Kidney epithelial cell (primary cell): Measurements from ENCODE around the gene GDF15. TPM values are rescaled to one million over a fixed set of nuclear protein-coding genes. Genes with fewer than 3 reads are reported as not detected.
A peak's percentile ranks its signal among the peaks of the same experiment; 100 is the strongest.
"Not testable (repeated sequence)": the region's sequence is repeated elsewhere in the genome, so short reads cannot be mapped to it uniquely, and the experiment has no call there.

Experiments used
- DNase-seq: peaks from one replicate; pipeline ENCODE4 v3.0.0-alpha.2; 2010; ENCODE audit warnings: low read depth
- H3K27me3 ChIP-seq: 2 replicates; pipeline ENCODE4 v1.6.0; 2011; ENCODE audit warnings: low read length; ENCODE audit not compliant: control insufficient read depth, insufficient read depth
- H3K36me3 ChIP-seq: 2 replicates; pipeline ENCODE4 v1.5.1; 2011; ENCODE audit warnings: low read length; ENCODE audit not compliant: control insufficient read depth, insufficient read depth
- H3K4me3 ChIP-seq: 2 replicates; pipeline ENCODE4 v1.5.1; 2011; ENCODE audit warnings: low read depth, mild to moderate bottlenecking, control low read depth, low read length
- CTCF ChIP-seq: IDR thresholded peaks from 2 replicates; pipeline ENCODE4 v1.5.1; 2011; ENCODE audit warnings: mild to moderate bottlenecking, moderate library complexity, low read length, control low read depth, inconsistent platforms; ENCODE audit not compliant: insufficient read depth, poor library complexity, severe bottlenecking
- total RNA-seq: library from RNA; depleted of rRNA; stranded (reverse); fragments of >200 nt; gene quantifications from 2 replicates; pipeline ENCODE4 v1.2.3, GENCODE V29; 2015

GDF15 gene
- total RNA-seq, 1 donor from 2014 or later, result 637 TPM

GRCh38 chr19:18401580-18402112, 15.7 kb downstream of the GDF15 start:
- DNase-seq, result no peak
- peaks cover 11% of the 10 kb centered on the region for H3K27me3 ChIP-seq
- no peak overlapping the region for H3K4me3 ChIP-seq
- no peaks in the 10 kb centered on the region for H3K36me3 ChIP-seq
- TF ChIP-seq CTCF, result peak; percentile 60

GRCh38 chr19:18402455-18403248, 16.7 kb downstream of the GDF15 start:
- not testable (repeated sequence) for DNase-seq, H3K36me3 ChIP-seq, H3K4me3 ChIP-seq, H3K27me3 ChIP-seq

- H3K36me3 ChIP-seq, DNase-seq, H3K4me3 ChIP-seq, H3K27me3 ChIP-seq: not testable (repeated sequence)
Observed at GRCh38 chr19:18405754-18406153, 19.8 kb downstream of the GDF15 start.

- DNase-seq, result no peak
- no peak overlapping the region for H3K4me3 ChIP-seq
- no peaks in the 10 kb centered on the region for H3K27me3 ChIP-seq
- no peaks in the 10 kb centered on the region for H3K36me3 ChIP-seq
- no peak for TF ChIP-seq CTCF
Observed at GRCh38 chr19:18406749-18407148, 20.8 kb downstream of the GDF15 start.

- peak; percentile 54 for TF ChIP-seq CTCF
- DNase-seq, result peak; percentile 88
- H3K36me3 ChIP-seq, result no peaks in the 10 kb centered on the region
- no peak overlapping the region for H3K4me3 ChIP-seq
- H3K27me3 ChIP-seq, result peaks cover 2% of the 10 kb centered on the region
Observed at GRCh38 chr19:18408053-18408476, 22.1 kb downstream of the GDF15 start.

- H3K4me3 ChIP-seq, result no peak overlapping the region
- DNase-seq, result no peak
- peaks cover 2% of the 10 kb centered on the region for H3K27me3 ChIP-seq
- no peak for TF ChIP-seq CTCF
- H3K36me3 ChIP-seq, result no peaks in the 10 kb centered on the region
Observed at GRCh38 chr19:18412610-18413239, 26.8 kb downstream of the GDF15 start.
